GM12864 (cell line): ENCODE data around the gene LGALS3BP.

Experiments
- DNase-seq: peaks from one replicate; pipeline ENCODE4 v3.0.0-alpha.2; 2011; ENCODE audit warnings: low read depth
- H3K4me3 ChIP-seq: 2 replicates; pipeline ENCODE4 v1.5.1; 2011; ENCODE audit warnings: mild to moderate bottlenecking, low read depth, low read length, control low read depth
- CTCF ChIP-seq: IDR thresholded peaks from 2 replicates; pipeline ENCODE4 v1.5.1; 2011; ENCODE audit warnings: low read depth, mild to moderate bottlenecking, moderate library complexity, low read length, control low read depth, inconsistent platforms; ENCODE audit errors: missing control alignments

The LGALS3BP gene

DNA sequence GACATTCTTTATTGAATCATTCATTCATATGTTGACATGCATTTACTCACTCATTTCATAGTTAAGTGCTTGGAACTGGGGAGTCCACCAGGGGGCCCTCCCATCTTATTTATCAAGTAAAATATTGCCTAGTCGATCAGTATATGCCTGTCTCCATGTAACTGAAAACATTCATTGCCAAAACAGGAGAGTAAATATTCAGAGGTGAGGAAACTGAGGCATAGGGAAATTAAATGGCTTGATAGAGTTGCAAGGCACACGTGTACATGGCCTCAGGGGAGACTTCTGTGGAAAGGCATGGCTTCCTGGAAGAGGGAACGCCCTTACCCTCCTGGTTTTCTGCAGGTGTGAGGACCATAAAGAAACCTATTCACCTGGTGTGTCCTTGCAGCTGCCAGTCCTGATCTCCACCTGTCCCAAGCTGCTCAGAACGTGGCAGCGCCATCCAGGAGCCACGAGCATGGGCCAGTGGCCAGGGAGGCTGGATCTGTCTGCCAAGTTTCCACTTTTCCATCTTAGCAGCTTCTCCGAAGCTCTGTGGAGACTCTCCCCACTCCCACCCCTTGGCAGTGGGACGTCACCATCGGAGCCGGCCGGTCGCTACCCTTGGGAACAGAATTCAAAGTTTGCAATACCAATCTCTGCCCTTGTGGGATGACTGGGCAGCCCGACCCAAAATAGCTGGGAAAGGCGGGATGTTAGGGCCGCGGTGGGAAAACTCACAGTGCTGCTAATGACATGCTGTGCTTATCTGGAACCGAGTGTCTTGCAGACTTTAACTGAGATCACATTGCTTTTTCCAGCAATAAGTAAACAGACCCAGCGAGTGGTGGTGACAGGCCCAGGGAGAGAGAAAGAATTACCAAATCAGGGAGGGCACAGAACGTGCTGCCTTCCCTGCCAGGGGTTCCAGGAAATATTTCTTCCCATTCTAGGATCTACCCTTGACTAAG, 40.2 kb upstream of the LGALS3BP start:
- TF ChIP-seq CTCF: peak; percentile 40
- DNase-seq: no peak
- no peak overlapping the region for H3K4me3 ChIP-seq

- no peak overlapping the region for H3K4me3 ChIP-seq
- no peak for TF ChIP-seq CTCF
- DNase-seq: no peak
These were observed 39.5 kb upstream of the LGALS3BP start for GRCh38 chr17:79019261-79019631.

DNA sequence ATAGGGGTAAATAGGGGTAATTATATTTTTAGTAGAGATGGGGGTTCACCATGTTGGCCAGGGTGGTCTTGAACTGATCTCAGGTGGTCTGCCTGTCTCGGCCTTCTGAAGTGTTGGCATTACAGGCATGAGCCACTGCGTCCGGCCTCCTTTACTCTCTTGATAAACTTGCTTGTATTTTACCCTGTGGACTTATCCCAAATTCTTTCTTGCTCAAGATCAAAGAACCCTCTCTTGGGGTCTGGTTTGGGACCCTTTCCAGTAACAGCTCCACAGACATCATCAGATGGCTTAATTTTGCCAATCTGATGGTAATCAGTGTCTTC, 38.6 kb upstream of the LGALS3BP start:
- TF ChIP-seq CTCF: no peak
- DNase-seq: no peak
- H3K4me3 ChIP-seq: no peak overlapping the region

GRCh38 chr17:79017546-79018369, 38.0 kb upstream of the LGALS3BP start:
- no peak for TF ChIP-seq CTCF
- H3K4me3 ChIP-seq: no peak overlapping the region
- no peak for DNase-seq

GRCh38 chr17:79014158-79014758, 34.5 kb upstream of the LGALS3BP start:
- no peak for TF ChIP-seq CTCF
- no peak for DNase-seq
- H3K4me3 ChIP-seq: no peak overlapping the region

DNA sequence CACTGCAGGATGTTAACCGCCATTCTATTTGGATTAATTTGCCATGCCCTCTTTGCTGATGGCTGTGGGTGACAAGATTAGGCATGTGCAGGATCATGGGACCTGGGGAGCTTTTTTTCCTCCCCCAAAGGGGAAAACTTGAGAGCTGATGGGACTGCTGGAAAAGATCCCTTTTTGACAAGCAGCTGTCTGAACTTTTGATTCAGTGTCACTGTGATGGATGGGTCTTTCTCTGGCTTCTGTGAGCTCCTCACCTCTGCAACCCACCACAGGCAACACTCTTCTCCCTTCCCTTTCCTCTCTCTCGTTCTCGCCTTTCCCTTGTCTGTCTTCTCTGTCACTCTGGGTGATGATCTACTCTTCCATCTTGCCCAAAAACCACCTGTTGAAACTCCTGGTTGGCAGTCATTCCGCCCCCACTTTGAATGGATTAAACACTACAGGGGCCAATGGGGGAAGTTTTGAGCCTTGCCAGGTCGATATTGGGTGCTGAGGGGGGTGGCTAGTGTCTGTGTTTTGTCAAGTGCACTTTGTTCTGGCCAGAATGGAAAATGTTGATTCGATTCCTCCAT, 32.9 kb upstream of the LGALS3BP start:
- H3K4me3 ChIP-seq: no peak overlapping the region
- no peak for TF ChIP-seq CTCF
- DNase-seq: no peak
